Measurements from ENCODE around the gene RBM33.

Gene RBM33

GRCh38 chr7:155680124-155680523, 35.7 kb downstream of the RBM33 start:
- no peak overlapping the region for H3K27ac ChIP-seq (ENCODE audit: insufficient read depth in 1 of 2, low read depth in 1 of 2, low read length in 2 of 2, poor library complexity in 1 of 2, severe bottlenecking in 2 of 2)
- ChIA-PET POLR2A (no interaction called here), CTCF (interaction anchor here (1.2 to 1.9 kb wide), 3 partner anchors 10 to 81 kb away, joined by 3 to 4 read pairs (median 4); no protein-coding TSS in a partner anchor)
- 100% methylated on average over 2 of the region's 3 CpGs for WGBS (ENCODE audit: insufficient coverage)
- H3K27me3 ChIP-seq (replicated peaks in 2 of 5; ENCODE audit: control insufficient read depth in 4 of 5, insufficient read depth in 5 of 5, low read length in 4 of 5), result no peaks in the 10 kb centered on the region
- no peaks in the 10 kb centered on the region for H3K9me3 ChIP-seq (ENCODE audit: control extremely low read depth in 1 of 5, control insufficient read depth in 4 of 5, insufficient read depth in 2 of 5, low read depth in 1 of 5, low read length in 4 of 5)
- no peak for DNase-seq
- peaks cover 3 to 19% (median 12%) of the 10 kb centered on the region in 4 experiments for H3K4me1 ChIP-seq (ENCODE audit: control extremely low read depth in 1 of 4, control insufficient read depth in 4 of 4, insufficient read depth in 4 of 4, low read length in 3 of 4)
- H3K4me3 ChIP-seq (ENCODE audit: control insufficient read depth in 1 of 7, extremely low read depth in 1 of 7, insufficient read depth in 4 of 7, low read depth in 2 of 7, low read length in 6 of 7), result no peak overlapping the region
- H3K36me3 ChIP-seq (ENCODE audit: control insufficient read depth in 4 of 4, insufficient read depth in 4 of 4, low read length in 3 of 4), result peaks cover 21 to 53% (median 38%) of the 10 kb centered on the region in 4 experiments

DNA sequence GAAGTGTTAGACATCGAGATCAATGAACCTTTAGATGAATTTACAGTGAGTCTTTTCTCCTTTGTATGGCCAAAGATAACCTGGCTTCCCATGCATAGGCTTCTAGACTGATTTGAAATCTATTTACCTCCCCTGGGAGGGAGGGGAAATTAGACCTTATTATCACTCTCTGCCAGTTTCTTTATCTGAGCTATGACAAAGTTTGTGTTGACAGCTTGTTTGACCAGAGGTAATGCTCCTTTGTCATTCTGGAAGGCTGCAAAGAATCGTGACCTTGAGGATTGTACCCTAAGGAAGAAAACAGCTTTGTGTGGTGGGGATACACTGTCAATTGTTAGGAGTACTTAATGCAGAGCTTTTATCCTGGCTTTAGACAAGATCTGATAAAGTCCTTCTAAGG, 36.4 kb downstream of the RBM33 start:
- Histone ChIP-seq H3K9me3 (ENCODE audit: control extremely low read depth in 1 of 5, control insufficient read depth in 4 of 5, insufficient read depth in 2 of 5, low read depth in 1 of 5, low read length in 4 of 5) (no peaks in the 10 kb centered on the region), H3K4me1 (ENCODE audit: control extremely low read depth in 1 of 4, control insufficient read depth in 4 of 4, insufficient read depth in 4 of 4, low read length in 3 of 4) (peaks cover 2 to 13% (median 9%) of the 10 kb centered on the region in 4 experiments), H3K36me3 (ENCODE audit: control insufficient read depth in 4 of 4, insufficient read depth in 4 of 4, low read length in 3 of 4) (peaks cover 22 to 59% (median 41%) of the 10 kb centered on the region in 4 experiments), H3K27me3 (replicated peaks in 2 of 5; ENCODE audit: control insufficient read depth in 4 of 5, insufficient read depth in 5 of 5, low read length in 4 of 5) (no peaks in the 10 kb centered on the region), H3K4me3 (ENCODE audit: control insufficient read depth in 1 of 7, extremely low read depth in 1 of 7, insufficient read depth in 4 of 7, low read depth in 2 of 7, low read length in 6 of 7) (no peak overlapping the region), H3K27ac (ENCODE audit: insufficient read depth in 1 of 2, low read depth in 1 of 2, low read length in 2 of 2, poor library complexity in 1 of 2, severe bottlenecking in 2 of 2) (no peak overlapping the region)
- no peak for DNase-seq
- POLR2A ChIA-PET, result no interaction called here
- CTCF ChIA-PET, result interaction anchor here (0.9 to 1.9 kb wide), 6 partner anchors 8 to 82 kb away, joined by 3 to 4 read pairs (median 4); no protein-coding TSS in a partner anchor
- 100% methylated on average over 2 of the region's 2 CpGs for WGBS (ENCODE audit: insufficient coverage)

DNA sequence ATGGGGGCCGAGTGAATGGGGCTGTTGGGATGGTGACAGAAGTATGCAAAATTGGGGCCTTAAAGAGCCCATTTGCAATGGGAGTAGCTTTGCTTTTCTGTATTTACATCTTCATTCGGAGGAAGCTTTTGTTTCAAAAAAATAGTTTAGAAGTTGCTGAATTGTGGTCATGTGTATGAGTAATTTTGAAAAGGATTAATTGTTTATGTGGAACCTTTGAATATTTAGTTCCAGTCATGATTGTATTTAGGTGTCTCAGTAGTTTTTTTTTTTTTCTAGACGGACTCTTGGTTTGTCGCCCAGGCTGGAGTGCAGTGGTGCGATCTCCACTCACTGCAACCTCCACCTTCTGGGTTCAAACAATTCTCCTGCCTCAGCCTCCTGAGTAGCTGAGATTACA, 37.2 kb downstream of the RBM33 start:
- H3K4me1 ChIP-seq (ENCODE audit: control extremely low read depth in 1 of 4, control insufficient read depth in 4 of 4, insufficient read depth in 4 of 4, low read length in 3 of 4), result peaks cover 0 to 5% (median 2%) of the 10 kb centered on the region in 4 experiments
- POLR2A ChIA-PET, result no interaction called here
- H3K27ac ChIP-seq (ENCODE audit: insufficient read depth in 1 of 2, low read depth in 1 of 2, low read length in 2 of 2, poor library complexity in 1 of 2, severe bottlenecking in 2 of 2), result no peak overlapping the region
- no peaks in the 10 kb centered on the region for H3K9me3 ChIP-seq (ENCODE audit: control extremely low read depth in 1 of 5, control insufficient read depth in 4 of 5, insufficient read depth in 2 of 5, low read depth in 1 of 5, low read length in 4 of 5)
- CTCF ChIA-PET, result interaction anchor here (0.6 to 1.9 kb wide), 4 partner anchors 9 to 52 kb away, joined by 3 to 4 read pairs (median 3); no protein-coding TSS in a partner anchor
- no peaks in the 10 kb centered on the region for H3K27me3 ChIP-seq (replicated peaks in 2 of 5; ENCODE audit: control insufficient read depth in 4 of 5, insufficient read depth in 5 of 5, low read length in 4 of 5)
- no peak for DNase-seq
- H3K4me3 ChIP-seq (ENCODE audit: control insufficient read depth in 1 of 7, extremely low read depth in 1 of 7, insufficient read depth in 4 of 7, low read depth in 2 of 7, low read length in 6 of 7), result no peak overlapping the region
- peaks cover 22 to 63% (median 43%) of the 10 kb centered on the region in 4 experiments for H3K36me3 ChIP-seq (ENCODE audit: control insufficient read depth in 4 of 4, insufficient read depth in 4 of 4, low read length in 3 of 4)
- 94% methylated on average over 2 of the region's 5 CpGs for WGBS (ENCODE audit: insufficient coverage)

GRCh38 chr7:155682484-155682883, 38.0 kb downstream of the RBM33 start:
- H3K27me3 ChIP-seq (replicated peaks in 2 of 5; ENCODE audit: control insufficient read depth in 4 of 5, insufficient read depth in 5 of 5, low read length in 4 of 5), result no peaks in the 10 kb centered on the region
- ChIA-PET CTCF (no interaction called here), POLR2A (no interaction called here)
- no peak overlapping the region for H3K4me3 ChIP-seq (ENCODE audit: control insufficient read depth in 1 of 7, extremely low read depth in 1 of 7, insufficient read depth in 4 of 7, low read depth in 2 of 7, low read length in 6 of 7)
- H3K9me3 ChIP-seq (ENCODE audit: control extremely low read depth in 1 of 5, control insufficient read depth in 4 of 5, insufficient read depth in 2 of 5, low read depth in 1 of 5, low read length in 4 of 5), result no peaks in the 10 kb centered on the region
- H3K4me1 ChIP-seq (ENCODE audit: control extremely low read depth in 1 of 4, control insufficient read depth in 4 of 4, insufficient read depth in 4 of 4, low read length in 3 of 4), result no peaks in the 10 kb centered on the region
- H3K27ac ChIP-seq (ENCODE audit: insufficient read depth in 1 of 2, low read depth in 1 of 2, low read length in 2 of 2, poor library complexity in 1 of 2, severe bottlenecking in 2 of 2), result no peak overlapping the region
- 98% methylated on average over 4 of the region's 5 CpGs for WGBS (ENCODE audit: insufficient coverage)
- DNase-seq, result no peak
- H3K36me3 ChIP-seq (ENCODE audit: control insufficient read depth in 4 of 4, insufficient read depth in 4 of 4, low read length in 3 of 4), result peaks cover 22 to 63% (median 42%) of the 10 kb centered on the region in 4 experiments

DNA sequence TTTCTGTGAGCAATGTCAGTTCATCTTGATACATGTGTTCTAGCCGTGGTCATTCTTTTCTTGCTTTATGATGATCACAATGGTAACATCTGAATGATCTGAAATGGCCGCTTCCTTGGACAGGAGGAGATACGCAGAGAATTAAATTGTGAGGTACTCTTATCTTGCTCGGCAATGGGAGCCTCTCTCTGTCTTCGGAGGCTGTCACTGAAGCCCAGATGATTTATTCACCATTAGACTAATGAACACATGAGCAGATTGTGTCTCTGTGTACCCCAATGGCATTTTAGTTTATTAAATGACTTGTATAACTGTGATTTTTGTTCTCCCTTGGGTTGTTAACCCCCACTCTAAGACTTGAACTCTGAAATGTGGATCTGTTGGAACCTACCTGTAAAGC, 38.6 kb downstream of the RBM33 start:
- ChIA-PET POLR2A (no interaction called here), CTCF (no interaction called here)
- WGBS (ENCODE audit: insufficient coverage), result 100% methylated on average over 4 of the region's 5 CpGs
- Histone ChIP-seq H3K36me3 (ENCODE audit: control insufficient read depth in 4 of 4, insufficient read depth in 4 of 4, low read length in 3 of 4) (peaks cover 22 to 63% (median 42%) of the 10 kb centered on the region in 4 experiments), H3K4me3 (ENCODE audit: control insufficient read depth in 1 of 7, extremely low read depth in 1 of 7, insufficient read depth in 4 of 7, low read depth in 2 of 7, low read length in 6 of 7) (no peak overlapping the region), H3K27me3 (replicated peaks in 2 of 5; ENCODE audit: control insufficient read depth in 4 of 5, insufficient read depth in 5 of 5, low read length in 4 of 5) (no peaks in the 10 kb centered on the region), H3K9me3 (ENCODE audit: control extremely low read depth in 1 of 5, control insufficient read depth in 4 of 5, insufficient read depth in 2 of 5, low read depth in 1 of 5, low read length in 4 of 5) (no peaks in the 10 kb centered on the region), H3K27ac (ENCODE audit: insufficient read depth in 1 of 2, low read depth in 1 of 2, low read length in 2 of 2, poor library complexity in 1 of 2, severe bottlenecking in 2 of 2) (no peak overlapping the region), H3K4me1 (ENCODE audit: control extremely low read depth in 1 of 4, control insufficient read depth in 4 of 4, insufficient read depth in 4 of 4, low read length in 3 of 4) (no peaks in the 10 kb centered on the region)
- DNase-seq, result no peak

- Histone ChIP-seq H3K36me3 (ENCODE audit: control insufficient read depth in 4 of 4, insufficient read depth in 4 of 4, low read length in 3 of 4) (peaks cover 21 to 60% (median 41%) of the 10 kb centered on the region in 4 experiments), H3K4me1 (ENCODE audit: control extremely low read depth in 1 of 4, control insufficient read depth in 4 of 4, insufficient read depth in 4 of 4, low read length in 3 of 4) (no peaks in the 10 kb centered on the region), H3K27ac (ENCODE audit: insufficient read depth in 1 of 2, low read depth in 1 of 2, low read length in 2 of 2, poor library complexity in 1 of 2, severe bottlenecking in 2 of 2) (no peak overlapping the region), H3K9me3 (ENCODE audit: control extremely low read depth in 1 of 5, control insufficient read depth in 4 of 5, insufficient read depth in 2 of 5, low read depth in 1 of 5, low read length in 4 of 5) (no peaks in the 10 kb centered on the region), H3K27me3 (replicated peaks in 2 of 5; ENCODE audit: control insufficient read depth in 4 of 5, insufficient read depth in 5 of 5, low read length in 4 of 5) (no peaks in the 10 kb centered on the region), H3K4me3 (ENCODE audit: control insufficient read depth in 1 of 7, extremely low read depth in 1 of 7, insufficient read depth in 4 of 7, low read depth in 2 of 7, low read length in 6 of 7) (no peak overlapping the region)
- ChIA-PET CTCF (interaction anchor here (1.0 kb wide), 1 partner anchor 16 kb away, joined by 3 read pairs; no protein-coding TSS in a partner anchor), POLR2A (no interaction called here)
- no peak for DNase-seq
- WGBS (ENCODE audit: insufficient coverage), result 100% methylated on average over 3 of the region's 4 CpGs
Measured at GRCh38 chr7:155683714-155684113, 39.3 kb downstream of the RBM33 start.

DNA sequence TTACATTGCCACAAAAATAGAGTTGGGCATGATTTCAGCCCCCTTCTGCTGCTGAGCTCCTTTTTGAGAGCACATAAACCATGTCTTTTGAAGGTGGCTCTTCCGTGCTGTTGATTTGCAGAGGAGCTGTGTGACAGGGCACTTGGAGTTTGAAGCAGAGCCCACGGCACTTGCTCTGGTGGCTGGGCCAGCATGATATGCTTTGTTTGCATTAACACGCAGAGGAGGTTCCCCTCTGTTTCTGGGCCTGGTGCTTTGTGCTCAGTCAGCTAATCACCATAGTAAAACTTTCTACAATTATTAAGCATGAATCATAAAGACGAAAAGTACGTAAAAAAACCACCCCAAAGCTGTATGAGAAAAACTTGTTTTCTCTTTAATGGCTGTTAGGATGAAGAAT, 40.1 kb downstream of the RBM33 start:
- Histone ChIP-seq H3K4me1 (ENCODE audit: control extremely low read depth in 1 of 4, control insufficient read depth in 4 of 4, insufficient read depth in 4 of 4, low read length in 3 of 4) (no peaks in the 10 kb centered on the region), H3K36me3 (ENCODE audit: control insufficient read depth in 4 of 4, insufficient read depth in 4 of 4, low read length in 3 of 4) (peaks cover 18 to 55% (median 37%) of the 10 kb centered on the region in 4 experiments), H3K27me3 (replicated peaks in 2 of 5; ENCODE audit: control insufficient read depth in 4 of 5, insufficient read depth in 5 of 5, low read length in 4 of 5) (no peaks in the 10 kb centered on the region), H3K4me3 (ENCODE audit: control insufficient read depth in 1 of 7, extremely low read depth in 1 of 7, insufficient read depth in 4 of 7, low read depth in 2 of 7, low read length in 6 of 7) (no peak overlapping the region), H3K27ac (ENCODE audit: insufficient read depth in 1 of 2, low read depth in 1 of 2, low read length in 2 of 2, poor library complexity in 1 of 2, severe bottlenecking in 2 of 2) (no peak overlapping the region), H3K9me3 (ENCODE audit: control extremely low read depth in 1 of 5, control insufficient read depth in 4 of 5, insufficient read depth in 2 of 5, low read depth in 1 of 5, low read length in 4 of 5) (no peaks in the 10 kb centered on the region)
- no peak for DNase-seq
- CTCF ChIA-PET, result interaction anchor here (1.0 to 1.9 kb wide), 2 partner anchors 15 to 86 kb away, joined by 3 to 4 read pairs; no protein-coding TSS in a partner anchor
- POLR2A ChIA-PET, result no interaction called here
- WGBS (ENCODE audit: insufficient coverage), result 91% methylated on average over 3 of the region's 5 CpGs

All from common myeloid progenitor, CD34-positive (primary cell).